C4-2B (cell line): ENCODE data around the gene TMEM183A.

ENCODE experiments used
- CTCF ChIP-seq: fragments of 450-650 bp; conservative IDR thresholded peaks from 2 replicates; pipeline ENCODE4 v1.5.1; 2017; ENCODE audit warnings: mild to moderate bottlenecking
- ZFX ChIP-seq: fragments of 450-650 bp; IDR thresholded peaks from 2 replicates; pipeline ENCODE4 v1.6.1; 2017

- TF ChIP-seq CTCF, result peak; percentile 13
- TF ChIP-seq ZFX, result no peak
Observed at GRCh38 chr1:203026031-203026665, 19.0 kb downstream of the TMEM183A start, which contains the start of gene PPFIA4.
